Stimulated activated CD8-positive, alpha-beta memory T cell treated with anti-CD3 and anti-CD28 coated beads, Interleukin-4, amount 100 ng/mL, for 48 hours (primary cell): ENCODE measurements around the gene STK39.
"Not testable (repeated sequence)": the region's sequence is repeated elsewhere in the genome, so short reads cannot be mapped to it uniquely, and the experiment has no call there.

Source experiments
- DNase-seq: peaks from one replicate; pipeline ENCODE4 v3.0.0-alpha.2; 2020

Gene STK39

GRCh38 chr2:168075446-168075845 is 171.9 kb downstream of the STK39 start:
- no peak for DNase-seq

- no peak for DNase-seq
These were observed 174.6 kb downstream of the STK39 start for GRCh38 chr2:168072626-168073303.

GRCh38 chr2:168064011-168064998 is 183.1 kb downstream of the STK39 start:
- no peak for DNase-seq

- no peak for DNase-seq
These were observed 184.5 kb downstream of the STK39 start for GRCh38 chr2:168062936-168063335.

GRCh38 chr2:168062054-168062453 is 185.3 kb downstream of the STK39 start:
- DNase-seq = no peak

GRCh38 chr2:168060986-168061750 is 186.2 kb downstream of the STK39 start:
- no peak for DNase-seq

- no peak for DNase-seq
These were observed 187.6 kb downstream of the STK39 start for GRCh38 chr2:168059758-168060157.

GRCh38 chr2:168058675-168059074 is 188.7 kb downstream of the STK39 start:
- no peak for DNase-seq

- DNase-seq = no peak
These were observed 191.1 kb downstream of the STK39 start for GRCh38 chr2:168056242-168056787.

- DNase-seq = no peak
These were observed 192.7 kb downstream of the STK39 start for GRCh38 chr2:168054657-168055056.

GRCh38 chr2:168053676-168054075 is 193.7 kb downstream of the STK39 start:
- DNase-seq = no peak

GRCh38 chr2:168052773-168053172 is 194.6 kb downstream of the STK39 start:
- DNase-seq = no peak

GRCh38 chr2:168050377-168050776 is 197.0 kb downstream of the STK39 start:
- DNase-seq = no peak

- no peak for DNase-seq
These were observed 197.8 kb downstream of the STK39 start for GRCh38 chr2:168049609-168050008.

GRCh38 chr2:168047091-168047690 is 200.2 kb downstream of the STK39 start:
- DNase-seq = no peak

GRCh38 chr2:168044579-168044978 is 202.8 kb downstream of the STK39 start:
- DNase-seq = no peak

GRCh38 chr2:168044176-168044575 is 203.2 kb downstream of the STK39 start:
- no peak for DNase-seq

GRCh38 chr2:168042127-168042824 is 205.1 kb downstream of the STK39 start:
- DNase-seq = not testable (repeated sequence)

- DNase-seq = no peak
These were observed 207.5 kb downstream of the STK39 start for GRCh38 chr2:168039881-168040280.

- DNase-seq = no peak
These were observed 209.6 kb downstream of the STK39 start for GRCh38 chr2:168037778-168038177.

GRCh38 chr2:168035458-168035857 is 211.9 kb downstream of the STK39 start:
- no peak for DNase-seq

GRCh38 chr2:168034616-168035015 is 212.8 kb downstream of the STK39 start:
- no peak for DNase-seq
